BE2C (cell line): ENCODE data around the gene PALM.

Experiments used
- DNase-seq: peaks from one replicate; pipeline ENCODE4 v3.0.0-alpha.2; 2020
- H3K27me3 ChIP-seq: fragments of 250-450 bp; sonication (Bioruptor Pico); 2 replicates; pipeline ENCODE4 v1.5.1; 2020; ENCODE audit warnings: mild to moderate bottlenecking
- H3K36me3 ChIP-seq: fragments of 250-450 bp; sonication (Bioruptor Pico); 2 replicates; pipeline ENCODE4 v1.5.1; 2020; ENCODE audit warnings: mild to moderate bottlenecking
- H3K4me1 ChIP-seq: fragments of 250-450 bp; sonication (Bioruptor Pico); 2 replicates; pipeline ENCODE4 v1.5.1; 2020
- H3K4me3 ChIP-seq: 2 replicates; pipeline ENCODE4 v1.5.1; 2011; ENCODE audit warnings: low read depth, low read length
- H3K9me3 ChIP-seq: fragments of 250-450 bp; sonication (Bioruptor Pico); 2 replicates; pipeline ENCODE4 v1.5.1; 2020
- CTCF ChIP-seq: IDR thresholded peaks from 2 replicates; pipeline ENCODE4 v1.5.1; 2012; ENCODE audit warnings: mild to moderate bottlenecking, low read depth, low read length

PALM gene

GRCh38 chr19:685454-685931 lies 23.2 kb upstream of the PALM start:
- Histone ChIP-seq H3K27me3 (no peaks in the 10 kb centered on the region), H3K4me3 (no peak overlapping the region), H3K9me3 (no peaks in the 10 kb centered on the region; the same call in 1 of the 2 replicates), H3K4me1 (no peaks in the 10 kb centered on the region), H3K36me3 (no peaks in the 10 kb centered on the region)
- TF ChIP-seq CTCF, result no peak
- no peak for DNase-seq

GRCh38 chr19:686589-687297 lies 22.0 kb upstream of the PALM start:
- TF ChIP-seq CTCF, result no peak
- DNase-seq, result no peak
- no peaks in the 10 kb centered on the region for H3K36me3 ChIP-seq
- no peak overlapping the region for H3K4me3 ChIP-seq
- H3K9me3 ChIP-seq, result no peaks in the 10 kb centered on the region
- H3K4me1 ChIP-seq, result no peaks in the 10 kb centered on the region
- no peaks in the 10 kb centered on the region for H3K27me3 ChIP-seq

DNA sequence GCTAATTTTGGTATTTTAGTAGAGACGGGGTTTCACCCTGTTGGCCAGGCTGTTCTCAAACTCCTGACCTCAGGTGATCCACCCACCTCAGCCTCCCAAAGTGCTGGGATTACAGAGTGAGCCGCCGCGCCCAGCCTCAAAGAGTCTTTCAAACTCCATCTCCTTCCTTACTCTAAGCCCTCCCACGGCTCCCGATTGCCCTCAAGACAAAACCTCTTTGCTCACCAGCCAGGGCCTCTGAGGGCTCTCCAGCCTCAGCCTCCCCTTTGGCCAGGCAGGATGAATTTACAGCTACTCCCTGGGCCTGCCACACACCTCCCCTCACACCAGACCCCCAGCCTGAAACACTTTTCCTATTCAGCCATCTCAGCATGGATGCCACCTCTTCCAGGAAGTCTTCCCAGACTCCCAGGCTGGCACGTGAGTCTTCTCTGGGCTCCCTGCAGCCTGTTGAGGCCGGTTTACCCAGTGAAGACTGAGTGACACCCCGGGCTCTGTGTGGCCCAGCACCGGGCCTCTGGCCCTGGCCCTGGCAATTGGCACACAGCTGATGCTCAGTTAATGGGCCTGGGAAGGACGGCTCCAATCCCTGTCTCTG lies 21.1 kb upstream of the PALM start:
- Histone ChIP-seq H3K4me1 (no peaks in the 10 kb centered on the region), H3K9me3 (no peaks in the 10 kb centered on the region), H3K27me3 (no peaks in the 10 kb centered on the region), H3K4me3 (no peak overlapping the region), H3K36me3 (no peaks in the 10 kb centered on the region)
- DNase-seq, result no peak
- no peak for TF ChIP-seq CTCF

DNA sequence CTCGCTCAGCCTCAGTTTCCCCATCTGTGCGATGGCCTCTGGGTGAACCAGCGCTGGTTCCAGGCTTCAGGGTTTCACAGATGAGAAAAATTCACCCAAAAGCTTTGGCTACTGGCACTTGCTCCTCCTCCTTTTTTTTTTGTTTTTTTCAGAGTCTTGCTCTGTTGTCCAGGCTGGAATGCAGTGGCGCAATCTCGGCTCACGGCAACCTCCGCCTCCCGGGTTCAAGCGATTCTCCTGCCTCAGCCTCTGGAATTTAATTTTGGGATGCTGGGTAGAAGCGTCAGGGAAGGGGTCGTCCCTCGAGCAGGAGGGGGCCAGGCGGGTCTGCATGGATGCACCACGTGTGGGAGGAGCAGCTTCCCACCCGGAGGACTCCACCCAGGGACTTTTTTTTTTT lies 20.5 kb upstream of the PALM start:
- no peaks in the 10 kb centered on the region for H3K4me1 ChIP-seq
- no peaks in the 10 kb centered on the region for H3K9me3 ChIP-seq
- H3K27me3 ChIP-seq, result no peaks in the 10 kb centered on the region
- no peak for DNase-seq
- no peak for TF ChIP-seq CTCF
- H3K4me3 ChIP-seq, result no peak overlapping the region
- no peaks in the 10 kb centered on the region for H3K36me3 ChIP-seq

DNA sequence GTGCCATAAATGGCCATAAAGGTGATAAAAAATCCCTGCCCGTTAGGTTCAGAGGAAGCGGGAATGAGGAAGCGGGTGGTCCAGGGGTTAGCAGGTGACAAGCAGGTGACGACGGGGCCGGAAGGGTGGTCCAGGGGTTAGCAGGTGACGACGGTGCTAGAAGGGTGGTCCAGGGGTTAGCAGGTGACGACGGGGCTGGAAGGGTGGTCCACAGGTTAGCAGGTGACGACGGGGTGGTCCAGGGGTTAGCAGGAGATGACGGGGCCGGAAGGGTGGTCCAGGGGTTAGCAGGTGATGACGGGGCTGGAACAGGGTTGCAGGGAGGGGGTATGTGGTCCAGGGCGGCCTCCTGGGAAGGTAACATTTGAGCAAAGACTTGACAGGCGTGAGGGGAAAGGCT lies 19.7 kb upstream of the PALM start:
- Histone ChIP-seq H3K9me3 (no peaks in the 10 kb centered on the region), H3K27me3 (no peaks in the 10 kb centered on the region), H3K4me1 (no peaks in the 10 kb centered on the region), H3K36me3 (no peaks in the 10 kb centered on the region), H3K4me3 (no peak overlapping the region)
- TF ChIP-seq CTCF, result no peak
- DNase-seq, result no peak

DNA sequence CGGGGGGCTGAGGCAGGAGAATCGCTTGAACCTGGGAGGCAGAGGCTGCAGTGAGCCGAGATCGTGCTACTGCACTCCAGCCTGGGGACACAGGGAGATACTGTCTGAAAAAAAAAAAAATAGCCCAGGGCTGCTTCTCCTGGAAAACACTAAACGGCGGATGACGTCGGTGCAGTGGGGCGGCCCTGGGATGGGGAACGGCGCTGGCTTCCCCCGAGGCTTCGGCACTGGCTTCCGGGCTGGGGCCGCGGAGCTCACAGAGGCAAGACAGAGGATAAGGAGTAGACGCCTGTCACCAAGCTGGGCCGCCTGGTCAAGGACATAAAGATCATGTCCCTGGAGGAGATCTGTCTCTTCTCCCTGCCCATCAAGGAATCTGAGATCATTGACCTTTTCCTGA lies 18.5 kb upstream of the PALM start:
- TF ChIP-seq CTCF, result no peak
- H3K36me3 ChIP-seq, result no peaks in the 10 kb centered on the region
- no peaks in the 10 kb centered on the region for H3K9me3 ChIP-seq
- peak; percentile 55 for DNase-seq
- H3K4me1 ChIP-seq, result no peaks in the 10 kb centered on the region
- H3K4me3 ChIP-seq, result no peak overlapping the region
- no peaks in the 10 kb centered on the region for H3K27me3 ChIP-seq
